ENCODE data around the gene ANGPTL2. TPM values are rescaled to one million over a fixed set of nuclear protein-coding genes. Genes with fewer than 3 reads are reported as not detected.

The ANGPTL2 gene
- total RNA-seq, 1 experiment from 2014 or later = 0.08 TPM

DNA sequence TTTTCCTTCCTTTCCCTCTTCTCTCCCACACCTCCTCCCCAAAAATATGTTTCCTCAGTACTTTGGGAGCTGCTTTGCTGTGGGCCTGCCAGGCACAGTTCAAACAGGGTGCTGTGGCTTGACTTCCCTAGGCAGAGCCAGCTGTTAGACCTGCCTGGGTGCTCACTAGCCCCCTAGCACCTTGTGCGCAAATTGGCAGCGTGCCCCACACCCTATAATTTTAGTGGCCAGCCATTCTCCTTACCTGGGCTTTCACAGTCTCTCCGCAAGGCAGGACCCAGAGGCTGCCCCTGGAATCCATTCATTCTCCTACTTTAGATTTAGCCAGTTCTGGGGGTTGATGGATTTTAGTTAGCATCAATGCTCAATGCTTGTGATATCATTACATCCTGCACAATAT, 72.3 kb downstream of the ANGPTL2 start:
- intact Hi-C loops (cut with micrococcal nuclease; ENCODE audit: unreplicated experiment) = no loop called here
- no peaks in the 10 kb centered on the region for H3K27me3 ChIP-seq (ENCODE audit: control insufficient read depth, insufficient read depth, low read length)
- H3K9me3 ChIP-seq (ENCODE audit: control insufficient read depth, insufficient read depth, low read depth, low read length) = no peaks in the 10 kb centered on the region
- ChIA-PET CTCF (no interaction called here), POLR2A (no interaction called here)
- BruUV-seq (replicated peaks) = no TSS peak
- in situ Hi-C loops (cut with HindIII; ENCODE audit: low pct_unique_long_range_greater_than_20kb, low sequenced_read_pairs) = no loop called here
- no peaks in the 10 kb centered on the region for H3K36me3 ChIP-seq (ENCODE audit: control insufficient read depth, insufficient read depth, low read length)
- H3K4me1 ChIP-seq (ENCODE audit: control insufficient read depth, insufficient read depth, low read length) = peaks cover 7% of the 10 kb centered on the region
- ATAC-seq (no peak), DNase-seq (ENCODE audit: low read depth, low spot score) (no peak)
- no peak overlapping the region for H3K27ac ChIP-seq (ENCODE audit: low read length)
- TF ChIP-seq TCF7L2 (IDR thresholded peaks at IDR 0.05; ENCODE audit: low read depth, low read length) = no peak
- TF ChIP-seq, protein P1, sequence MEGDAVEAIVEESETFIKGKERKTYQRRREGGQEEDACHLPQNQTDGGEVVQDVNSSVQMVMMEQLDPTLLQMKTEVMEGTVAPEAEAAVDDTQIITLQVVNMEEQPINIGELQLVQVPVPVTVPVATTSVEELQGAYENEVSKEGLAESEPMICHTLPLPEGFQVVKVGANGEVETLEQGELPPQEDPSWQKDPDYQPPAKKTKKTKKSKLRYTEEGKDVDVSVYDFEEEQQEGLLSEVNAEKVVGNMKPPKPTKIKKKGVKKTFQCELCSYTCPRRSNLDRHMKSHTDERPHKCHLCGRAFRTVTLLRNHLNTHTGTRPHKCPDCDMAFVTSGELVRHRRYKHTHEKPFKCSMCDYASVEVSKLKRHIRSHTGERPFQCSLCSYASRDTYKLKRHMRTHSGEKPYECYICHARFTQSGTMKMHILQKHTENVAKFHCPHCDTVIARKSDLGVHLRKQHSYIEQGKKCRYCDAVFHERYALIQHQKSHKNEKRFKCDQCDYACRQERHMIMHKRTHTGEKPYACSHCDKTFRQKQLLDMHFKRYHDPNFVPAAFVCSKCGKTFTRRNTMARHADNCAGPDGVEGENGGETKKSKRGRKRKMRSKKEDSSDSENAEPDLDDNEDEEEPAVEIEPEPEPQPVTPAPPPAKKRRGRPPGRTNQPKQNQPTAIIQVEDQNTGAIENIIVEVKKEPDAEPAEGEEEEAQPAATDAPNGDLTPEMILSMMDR (IDR thresholded peaks at IDR 0.05) = no peak
- TF ChIP-seq SIN3A (IDR thresholded peaks at IDR 0.05; ENCODE audit: borderline replicate concordance, insufficient read depth, low read depth, low read length) = no peak
- no peak for TF ChIP-seq POLR2AphosphoS5 (IDR thresholded peaks at IDR 0.05; ENCODE audit: low read depth, low read length)
- TF ChIP-seq, protein P2, sequence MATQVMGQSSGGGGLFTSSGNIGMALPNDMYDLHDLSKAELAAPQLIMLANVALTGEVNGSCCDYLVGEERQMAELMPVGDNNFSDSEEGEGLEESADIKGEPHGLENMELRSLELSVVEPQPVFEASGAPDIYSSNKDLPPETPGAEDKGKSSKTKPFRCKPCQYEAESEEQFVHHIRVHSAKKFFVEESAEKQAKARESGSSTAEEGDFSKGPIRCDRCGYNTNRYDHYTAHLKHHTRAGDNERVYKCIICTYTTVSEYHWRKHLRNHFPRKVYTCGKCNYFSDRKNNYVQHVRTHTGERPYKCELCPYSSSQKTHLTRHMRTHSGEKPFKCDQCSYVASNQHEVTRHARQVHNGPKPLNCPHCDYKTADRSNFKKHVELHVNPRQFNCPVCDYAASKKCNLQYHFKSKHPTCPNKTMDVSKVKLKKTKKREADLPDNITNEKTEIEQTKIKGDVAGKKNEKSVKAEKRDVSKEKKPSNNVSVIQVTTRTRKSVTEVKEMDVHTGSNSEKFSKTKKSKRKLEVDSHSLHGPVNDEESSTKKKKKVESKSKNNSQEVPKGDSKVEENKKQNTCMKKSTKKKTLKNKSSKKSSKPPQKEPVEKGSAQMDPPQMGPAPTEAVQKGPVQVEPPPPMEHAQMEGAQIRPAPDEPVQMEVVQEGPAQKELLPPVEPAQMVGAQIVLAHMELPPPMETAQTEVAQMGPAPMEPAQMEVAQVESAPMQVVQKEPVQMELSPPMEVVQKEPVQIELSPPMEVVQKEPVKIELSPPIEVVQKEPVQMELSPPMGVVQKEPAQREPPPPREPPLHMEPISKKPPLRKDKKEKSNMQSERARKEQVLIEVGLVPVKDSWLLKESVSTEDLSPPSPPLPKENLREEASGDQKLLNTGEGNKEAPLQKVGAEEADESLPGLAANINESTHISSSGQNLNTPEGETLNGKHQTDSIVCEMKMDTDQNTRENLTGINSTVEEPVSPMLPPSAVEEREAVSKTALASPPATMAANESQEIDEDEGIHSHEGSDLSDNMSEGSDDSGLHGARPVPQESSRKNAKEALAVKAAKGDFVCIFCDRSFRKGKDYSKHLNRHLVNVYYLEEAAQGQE (IDR thresholded peaks at IDR 0.05; ENCODE audit: insufficient read depth in 1 of 2, low read depth in 2 of 2, low read length in 1 of 2) = no peak
- H3K4me3 ChIP-seq (ENCODE audit: low read depth in 2 of 2, low read length in 2 of 2) = no peak overlapping the region

DNA sequence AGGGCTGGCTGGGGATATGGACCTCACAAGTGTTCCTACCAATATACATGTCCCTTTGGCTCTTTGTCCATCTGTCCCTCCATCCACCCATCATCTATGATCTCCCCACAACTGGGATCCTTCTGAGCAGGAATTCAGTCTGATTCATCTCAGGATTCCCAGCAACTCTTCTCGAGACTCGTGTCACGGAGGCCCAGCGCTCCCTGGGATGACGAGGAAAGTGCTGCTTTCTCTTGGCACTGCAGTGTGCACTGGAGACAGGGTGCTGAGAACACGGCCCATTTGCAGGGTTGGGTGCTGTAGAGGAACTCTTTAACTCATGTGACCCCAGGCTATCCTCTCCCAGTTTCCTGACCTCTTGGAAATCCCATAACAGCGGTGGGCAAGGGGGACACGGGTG, 72.9 kb downstream of the ANGPTL2 start:
- BruUV-seq (replicated peaks) = no TSS peak
- POLR2A ChIA-PET = no interaction called here
- TF ChIP-seq POLR2AphosphoS5 (IDR thresholded peaks at IDR 0.05; ENCODE audit: low read depth, low read length) (no peak), TCF7L2 (IDR thresholded peaks at IDR 0.05; ENCODE audit: low read depth, low read length) (no peak)
- TF ChIP-seq, protein P2 (IDR thresholded peaks at IDR 0.05; ENCODE audit: insufficient read depth in 1 of 2, low read depth in 2 of 2, low read length in 1 of 2) = no peak
- TF ChIP-seq, protein P1 (IDR thresholded peaks at IDR 0.05) = no peak

More for the DNA sequence above, 72.9 kb downstream of the ANGPTL2 start:
- H3K36me3 ChIP-seq (ENCODE audit: control insufficient read depth, insufficient read depth, low read length) = no peaks in the 10 kb centered on the region
- in situ Hi-C loops (cut with HindIII; ENCODE audit: low pct_unique_long_range_greater_than_20kb, low sequenced_read_pairs) = no loop called here
- H3K9me3 ChIP-seq (ENCODE audit: control insufficient read depth, insufficient read depth, low read depth, low read length) = no peaks in the 10 kb centered on the region
- peaks cover 7% of the 10 kb centered on the region for H3K4me1 ChIP-seq (ENCODE audit: control insufficient read depth, insufficient read depth, low read length)
- CTCF ChIA-PET = no interaction called here
- no peaks in the 10 kb centered on the region for H3K27me3 ChIP-seq (ENCODE audit: control insufficient read depth, insufficient read depth, low read length)
- intact Hi-C loops (cut with micrococcal nuclease; ENCODE audit: unreplicated experiment) = no loop called here
- no peak overlapping the region for H3K4me3 ChIP-seq (ENCODE audit: low read depth in 2 of 2, low read length in 2 of 2)
- DNase-seq (ENCODE audit: low read depth, low spot score) (no peak), ATAC-seq (no peak)
- no peak overlapping the region for H3K27ac ChIP-seq (ENCODE audit: low read length)

Data from Panc1 (cell line).